GM18498 (cell line): ENCODE data around the gene CTTN.
A peak's percentile ranks its signal among the peaks of the same experiment; 100 is the strongest.
"Not testable (repeated sequence)": the region's sequence is repeated elsewhere in the genome, so short reads cannot be mapped to it uniquely, and the experiment has no call there.

Experiments
- ATAC-seq: cut with Tn5 transposase; IDR thresholded peaks from one replicate; pipeline ENCODE4 v1.9.1; 2021; ENCODE audit warnings: mild to moderate bottlenecking, moderate library complexity; ENCODE audit not compliant: unreplicated experiment

The CTTN gene

DNA sequence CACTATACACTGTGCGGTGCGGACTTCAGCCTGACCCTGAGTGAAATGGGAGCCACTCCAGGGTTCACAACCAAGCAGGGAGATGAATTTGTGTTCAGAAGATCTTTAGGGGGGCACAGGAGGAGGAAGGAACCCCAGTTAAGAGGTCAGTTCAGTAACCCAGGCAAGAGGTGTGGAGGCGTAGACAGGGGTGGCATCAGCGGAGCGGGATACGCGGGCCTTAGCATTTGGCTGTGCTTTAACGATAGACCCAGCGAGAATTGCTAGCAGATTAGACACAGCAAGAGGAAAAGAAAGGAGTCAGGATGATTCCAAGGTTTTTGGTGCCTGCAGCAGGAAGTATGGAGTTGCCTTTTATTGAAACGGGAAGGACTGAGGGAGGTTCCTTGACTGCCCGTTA is 46.8 kb downstream of the CTTN start:
- no peak for ATAC-seq

DNA sequence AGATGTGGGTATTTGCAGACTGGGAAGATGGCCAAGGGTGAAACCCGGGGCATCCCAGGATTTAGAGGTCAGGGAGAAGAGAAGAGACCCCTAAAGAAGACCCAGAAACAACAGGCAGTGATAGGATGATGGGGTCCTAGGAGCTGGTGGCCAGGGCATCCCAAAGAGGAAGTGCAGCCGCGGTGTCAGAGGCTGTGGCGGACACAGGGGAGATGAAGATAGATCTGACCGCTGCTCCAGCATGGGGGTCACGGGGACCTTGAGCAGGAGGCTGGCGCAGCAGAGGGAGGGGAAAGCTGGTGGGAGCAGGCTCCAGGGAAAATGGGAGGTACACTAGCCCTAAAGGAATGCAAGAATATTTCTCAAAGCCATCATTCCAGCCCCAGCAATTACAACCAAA is 47.3 kb downstream of the CTTN start:
- no peak for ATAC-seq

DNA sequence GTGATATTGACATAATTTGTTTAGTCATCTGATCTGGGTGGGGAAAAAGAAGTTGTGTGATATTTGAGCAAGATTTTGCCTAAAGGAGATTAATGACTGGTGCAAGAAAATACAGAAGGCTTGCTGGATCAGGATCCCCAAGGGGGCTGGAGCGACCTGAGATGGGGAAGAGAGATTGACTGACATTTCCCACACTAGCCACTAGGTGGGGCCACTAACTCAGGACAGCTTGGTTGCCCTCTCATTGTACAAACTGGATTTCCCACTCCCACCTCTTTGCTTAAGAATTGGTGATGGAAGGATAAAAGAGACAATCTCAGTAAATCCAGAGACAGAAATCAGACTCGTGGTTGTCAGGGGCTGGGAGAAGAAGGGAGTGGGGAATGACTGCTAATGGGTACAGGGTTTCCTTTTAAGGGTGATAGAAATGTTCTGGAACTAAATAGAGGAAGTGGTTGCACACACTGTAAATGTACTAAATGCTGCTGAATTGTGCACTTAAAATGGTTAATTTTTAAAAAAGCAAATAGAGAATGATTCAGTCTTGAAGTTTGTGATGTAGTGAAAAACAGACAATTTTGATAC is 50.7 kb downstream of the CTTN start:
- no peak for ATAC-seq

DNA sequence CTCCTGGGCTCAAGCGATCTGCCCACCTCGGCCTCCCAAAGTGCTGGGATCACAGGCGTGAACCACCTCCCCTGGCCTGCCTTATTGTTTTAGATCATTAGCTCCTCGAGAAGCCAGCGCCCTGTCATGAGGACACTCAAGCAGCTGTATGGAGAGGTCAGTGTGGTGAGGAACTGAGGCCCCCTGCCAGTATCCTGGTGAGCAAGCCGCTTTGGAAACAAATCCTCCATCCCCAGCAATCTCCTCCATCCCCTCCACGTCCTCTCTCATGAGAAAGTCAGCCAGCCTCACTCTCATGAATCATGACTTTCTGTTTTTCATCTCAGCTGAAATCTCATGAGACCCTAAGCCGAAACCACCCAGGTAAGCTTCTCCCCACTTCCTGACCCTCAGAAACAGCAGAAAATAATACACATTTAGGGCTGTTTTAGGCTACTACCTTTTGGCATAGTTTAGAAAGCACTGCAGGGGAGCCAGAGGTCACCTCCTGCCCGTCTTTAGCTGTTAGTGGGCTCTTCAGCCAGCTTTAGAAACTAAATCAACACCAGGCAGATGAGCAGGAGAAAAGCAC is 56.0 kb downstream of the CTTN start:
- ATAC-seq = no peak

DNA sequence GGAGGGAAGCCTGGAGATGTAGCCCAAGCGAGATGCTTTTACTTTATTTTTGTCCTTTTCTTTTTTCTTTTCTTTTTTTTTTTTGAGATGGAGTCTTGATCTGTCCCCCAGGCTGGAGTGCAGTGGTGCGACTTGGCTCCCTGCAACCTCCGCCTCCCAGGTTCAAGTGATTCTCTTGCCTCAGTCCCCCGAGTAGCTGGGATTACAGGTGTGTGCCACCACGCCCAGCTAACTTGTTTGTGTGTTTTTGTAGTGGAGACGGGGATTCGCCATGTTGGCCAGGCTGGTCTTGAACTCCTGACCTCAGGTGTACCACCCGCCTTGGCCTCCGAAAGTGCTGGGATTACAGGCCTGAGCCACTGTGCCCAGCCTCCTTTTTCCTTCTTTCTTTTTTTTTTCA is 56.5 kb downstream of the CTTN start:
- ATAC-seq = not testable (repeated sequence)

DNA sequence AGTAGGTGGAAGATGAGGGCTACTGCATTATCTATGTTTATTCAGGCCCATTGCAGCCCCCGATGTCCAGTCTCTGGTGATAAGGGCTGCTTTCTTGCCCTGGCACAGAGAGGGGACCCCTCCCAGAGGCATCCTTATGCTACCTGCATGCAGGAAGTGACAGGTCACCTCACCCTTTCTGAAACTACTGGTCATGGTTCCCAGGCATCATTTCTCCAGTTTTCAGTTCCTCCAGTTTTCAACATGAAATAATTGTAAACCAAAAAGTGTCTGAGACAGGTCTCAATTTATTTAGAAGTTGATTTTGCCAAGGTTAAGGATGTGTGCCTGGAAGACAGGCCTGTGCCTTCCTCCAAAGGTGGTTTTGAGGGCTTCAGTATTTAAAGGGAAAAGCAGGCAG is 57.0 kb downstream of the CTTN start:
- no peak for ATAC-seq

DNA sequence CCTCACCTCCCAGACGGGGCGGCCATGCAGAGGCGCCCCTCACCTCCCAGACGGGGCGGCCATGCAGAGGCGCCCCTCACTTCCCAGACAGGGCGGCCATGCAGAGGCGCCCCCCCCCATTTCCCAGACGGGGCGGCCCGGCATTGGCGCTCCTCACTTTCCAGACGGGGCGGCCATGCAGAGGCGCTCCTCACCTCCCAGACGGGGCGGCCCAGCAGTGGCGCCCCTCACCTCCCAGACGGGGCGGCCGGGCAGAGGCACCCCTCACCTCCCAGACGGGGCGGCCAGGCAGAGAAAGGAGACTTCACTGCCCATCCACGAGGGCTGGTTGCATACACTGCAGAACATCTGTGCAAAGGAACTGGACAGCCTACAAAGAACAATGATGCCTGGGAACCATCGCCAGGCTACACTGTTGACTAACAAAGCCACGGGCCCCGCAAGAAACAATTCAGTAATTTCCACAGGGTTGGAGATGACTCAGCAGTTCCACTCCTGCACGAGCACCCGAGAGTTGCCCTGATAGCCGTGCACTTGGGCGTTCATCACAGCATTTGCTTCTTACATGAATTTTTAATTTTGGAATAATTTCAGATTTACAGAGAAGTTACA is 58.7 kb downstream of the CTTN start:
- ATAC-seq = no peak

DNA sequence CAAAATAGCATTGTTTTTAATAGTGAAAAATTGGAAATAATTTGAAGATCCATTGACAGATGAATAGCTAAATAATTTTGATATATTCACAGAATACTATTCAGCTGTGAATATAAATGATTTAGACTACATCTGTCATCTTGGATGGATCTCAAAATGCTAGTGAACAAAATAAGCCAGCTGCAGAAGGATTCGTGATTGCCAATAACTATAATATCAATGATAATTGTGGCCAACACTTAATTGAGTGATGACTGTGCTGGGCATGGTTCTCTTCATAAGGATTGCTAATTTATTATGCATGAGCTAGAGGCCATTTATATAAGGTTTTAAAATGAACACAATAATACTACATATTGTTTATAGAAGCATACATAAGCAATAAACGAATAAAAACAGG is 60.4 kb downstream of the CTTN start:
- ATAC-seq = no peak

DNA sequence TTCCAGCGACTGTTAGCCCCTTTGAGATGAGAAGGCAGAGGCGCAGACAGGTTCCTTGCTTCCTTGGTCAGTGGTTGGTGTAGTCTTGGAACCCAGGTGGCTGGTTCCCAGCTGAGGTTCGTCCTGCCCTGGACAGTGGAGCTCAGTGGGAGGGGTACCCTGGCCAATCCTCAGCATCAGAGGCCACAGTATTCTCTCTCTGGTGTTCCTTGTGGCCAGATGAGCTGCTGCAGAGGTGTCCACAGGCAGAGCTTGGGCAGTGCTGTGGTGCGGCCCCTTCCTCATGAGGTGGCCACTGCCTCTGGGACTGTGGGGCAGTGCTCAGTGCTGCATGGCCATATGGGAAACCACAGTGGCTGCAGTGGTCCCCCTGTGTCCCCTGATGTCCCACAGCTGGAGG is 61.8 kb downstream of the CTTN start:
- no peak for ATAC-seq

DNA sequence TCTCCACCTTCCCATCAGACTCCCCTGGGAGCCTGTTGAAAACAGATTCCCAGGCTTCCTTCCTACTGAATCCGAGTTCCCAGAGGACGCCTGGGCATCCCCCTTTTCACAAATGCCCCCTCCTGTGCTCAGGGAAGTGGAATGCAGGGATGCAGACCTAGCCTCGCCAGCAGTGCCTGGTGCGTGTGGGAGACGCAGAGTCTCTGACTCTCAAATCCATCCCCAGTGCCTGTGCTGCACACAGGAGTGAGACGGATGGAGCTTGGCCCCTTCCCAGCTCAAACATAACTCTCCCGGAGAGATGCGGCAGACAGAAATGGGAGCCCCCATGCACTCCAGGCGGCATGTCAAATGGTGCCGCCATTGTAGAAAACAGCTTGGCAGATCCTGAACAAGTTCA is 62.6 kb downstream of the CTTN start:
- ATAC-seq = no peak

DNA sequence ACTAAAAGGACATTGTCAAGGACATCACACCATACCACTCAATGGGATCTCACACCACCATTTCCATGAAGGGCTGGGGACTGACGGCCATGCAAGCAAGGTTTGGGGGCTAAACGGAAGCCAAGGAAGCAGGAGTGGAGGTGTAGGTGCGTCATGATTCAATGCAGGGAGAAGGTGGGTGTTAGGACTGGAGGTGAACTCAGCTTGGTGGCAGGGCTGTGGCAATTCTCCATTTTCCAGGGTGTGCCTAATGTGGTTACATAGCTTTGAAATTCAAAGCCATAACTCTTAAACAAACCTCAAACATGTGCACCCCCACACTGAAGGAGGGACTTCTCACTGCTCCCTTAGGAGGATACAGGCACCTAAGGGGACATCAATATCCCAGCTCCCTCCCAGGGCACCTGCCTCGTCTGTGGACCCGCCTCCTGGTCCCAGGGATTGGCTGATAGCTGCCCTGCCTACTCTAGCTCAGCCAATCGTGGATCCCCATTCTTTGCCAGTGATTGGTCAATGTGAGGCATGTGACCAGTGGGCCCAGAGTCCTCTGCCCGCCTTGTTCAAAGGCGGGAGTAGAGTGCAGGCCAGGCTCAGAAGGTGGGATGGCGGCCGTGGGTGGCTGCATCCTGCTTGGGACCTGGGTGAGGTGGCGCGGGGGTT is 64.6 kb downstream of the CTTN start:
- no peak for ATAC-seq

DNA sequence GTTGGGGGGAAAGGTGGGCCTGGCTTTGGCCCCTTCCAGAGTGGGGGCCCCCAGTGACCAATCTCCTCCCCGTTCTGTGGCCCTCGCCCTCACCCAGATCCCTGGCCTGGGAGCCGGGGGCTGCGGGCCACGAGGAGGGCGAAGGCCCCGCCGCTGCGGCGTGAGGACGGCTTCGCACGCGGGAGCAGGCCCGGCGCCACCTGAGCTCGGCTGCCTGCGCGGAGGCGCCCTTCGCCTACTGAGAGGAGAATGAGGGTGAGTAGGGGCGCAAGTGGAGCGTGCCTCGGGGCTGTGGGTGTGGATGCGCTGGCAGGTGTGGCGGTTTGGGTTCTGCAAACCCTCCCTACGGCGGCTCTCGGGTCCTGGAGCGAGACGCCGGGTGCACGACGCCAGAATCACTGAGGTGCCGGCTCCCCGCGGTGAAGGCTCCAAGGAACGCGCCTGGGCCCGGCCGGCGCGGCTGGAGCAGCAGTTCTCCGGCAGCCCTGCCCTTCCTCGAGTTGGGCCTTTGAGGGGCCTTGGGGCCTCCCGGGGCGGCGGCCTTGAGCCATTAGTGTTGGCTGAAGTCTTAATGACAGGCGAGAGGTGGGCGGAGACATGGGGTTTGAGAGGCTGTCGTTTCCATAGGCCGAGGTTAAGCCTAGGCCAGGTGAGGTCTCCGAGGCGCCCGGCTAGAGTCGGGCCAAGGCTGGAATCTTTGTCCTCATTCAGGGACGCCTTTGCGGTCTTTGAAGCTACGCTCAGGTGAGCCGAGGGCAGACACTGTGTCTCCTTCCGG is 65.3 kb downstream of the CTTN start:
- no peak for ATAC-seq

DNA sequence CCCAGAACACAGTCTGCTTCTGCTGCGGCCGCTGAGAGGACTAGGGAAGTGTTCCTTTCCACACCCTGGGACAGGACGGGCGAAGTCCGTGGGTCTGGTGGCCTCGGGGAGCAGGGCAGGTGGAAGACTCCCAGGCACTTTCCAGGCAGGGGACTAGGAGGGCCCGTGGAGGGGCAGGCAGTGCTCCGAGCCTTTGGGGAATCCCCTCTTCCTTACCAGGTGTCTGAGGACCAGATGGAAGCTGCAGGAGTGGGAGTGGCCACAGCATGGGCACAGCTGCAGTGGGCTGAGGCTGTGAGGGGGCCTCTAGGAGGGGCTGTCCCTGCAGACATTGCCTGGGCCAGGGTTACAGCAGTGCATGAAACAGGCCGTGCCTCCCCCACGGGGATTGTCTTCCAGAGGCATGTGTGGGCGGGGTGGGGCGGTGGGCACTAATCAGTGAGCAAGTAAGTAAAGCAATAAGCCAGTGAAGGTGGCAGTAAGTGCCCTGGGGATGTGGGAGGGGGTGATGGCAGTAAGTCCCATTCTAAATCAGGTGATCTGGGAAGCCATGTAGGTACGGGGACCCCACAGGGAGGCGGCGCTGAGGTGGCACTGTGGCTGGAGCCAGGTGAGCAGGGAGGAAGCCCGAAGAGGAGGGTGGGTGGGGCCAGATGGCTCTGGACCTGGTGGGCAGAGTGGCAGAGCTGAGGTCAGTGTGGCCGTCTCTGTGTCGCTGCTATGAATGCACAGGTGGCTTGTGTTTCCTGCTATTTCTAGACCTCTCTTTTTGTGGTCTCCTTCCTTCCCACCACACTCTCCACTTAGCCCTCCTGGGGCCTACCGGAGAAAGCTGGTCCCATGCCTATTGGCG is 66.4 kb downstream of the CTTN start:
- ATAC-seq = no peak

DNA sequence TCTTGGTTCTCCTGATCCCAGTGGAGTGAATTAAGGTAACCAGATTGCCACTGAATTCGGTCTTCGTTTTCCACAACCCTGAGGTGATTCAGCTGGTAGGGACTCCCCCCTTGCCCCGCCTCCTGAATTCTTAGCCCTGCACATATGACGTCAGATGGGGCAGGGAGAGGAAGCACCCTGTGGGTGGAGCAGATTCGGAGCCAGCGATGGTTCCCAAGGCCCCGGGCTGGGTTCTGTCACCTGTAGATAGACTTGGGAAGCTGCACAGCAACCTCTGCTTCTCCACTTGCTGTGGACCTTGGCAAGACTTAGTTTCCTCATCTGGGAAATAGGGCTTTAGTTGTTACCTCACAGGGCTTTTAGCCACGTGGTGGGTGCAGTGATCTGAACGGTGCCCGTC is 67.8 kb downstream of the CTTN start:
- no peak for ATAC-seq

DNA sequence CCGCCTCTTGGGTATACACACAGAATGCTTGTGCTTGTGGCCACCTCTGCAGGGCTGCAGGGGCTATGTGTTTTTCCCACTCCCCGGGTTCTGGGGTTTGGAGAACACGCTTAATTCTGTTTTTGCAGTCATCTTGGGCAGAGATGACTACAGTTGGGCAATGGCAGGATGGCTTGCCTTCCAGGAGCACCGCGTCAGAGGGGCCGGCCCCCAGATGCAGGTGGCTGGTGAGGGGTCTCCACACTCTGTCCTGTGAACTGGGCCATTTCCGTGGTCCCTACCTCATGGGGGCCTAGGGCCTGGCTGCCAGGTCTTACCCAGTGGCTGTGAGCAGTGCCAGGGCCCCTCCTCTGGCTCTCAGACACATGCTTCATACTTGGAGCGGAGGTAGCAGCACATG is 68.3 kb downstream of the CTTN start:
- no peak for ATAC-seq

DNA sequence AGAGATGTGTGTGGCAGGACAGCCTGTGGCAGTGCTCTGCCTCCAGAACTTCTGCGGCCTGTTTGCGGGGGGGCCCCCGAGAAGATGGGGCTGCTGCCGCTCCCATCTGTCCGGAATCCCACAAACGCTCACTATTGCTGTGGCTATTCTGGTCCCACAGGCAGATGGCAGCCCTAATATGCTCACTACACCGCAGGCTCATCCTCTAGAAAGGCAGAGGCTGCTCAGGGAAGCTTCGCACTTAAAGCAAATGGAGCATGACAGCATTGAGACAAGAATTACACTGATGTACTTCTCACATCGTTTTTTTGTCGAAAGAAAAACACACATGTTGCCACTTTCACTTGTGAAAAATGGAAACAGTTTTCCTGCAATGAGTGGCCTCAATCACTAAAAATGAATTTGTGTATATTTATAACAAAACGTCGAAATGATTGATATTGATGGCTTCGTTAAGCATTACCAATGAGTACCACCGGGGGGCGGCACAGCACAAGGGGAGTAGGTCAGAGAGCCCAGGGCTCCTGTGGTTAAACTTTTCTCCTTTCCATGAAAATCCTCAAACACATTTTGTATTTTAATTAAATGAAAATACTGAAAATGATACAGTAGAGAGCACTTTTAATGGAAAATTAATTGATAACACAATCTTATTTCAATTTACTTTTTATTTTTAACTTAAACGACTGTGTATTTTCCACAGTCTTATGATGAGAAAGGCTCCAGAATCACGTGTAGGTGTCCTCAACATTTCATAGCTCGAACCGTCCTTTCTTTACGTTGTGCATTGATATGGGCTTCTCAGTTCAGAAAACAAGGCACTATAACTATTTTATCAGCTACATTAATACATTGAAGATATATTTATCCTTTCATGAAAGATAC is 69.1 kb downstream of the CTTN start:
- ATAC-seq = no peak

DNA sequence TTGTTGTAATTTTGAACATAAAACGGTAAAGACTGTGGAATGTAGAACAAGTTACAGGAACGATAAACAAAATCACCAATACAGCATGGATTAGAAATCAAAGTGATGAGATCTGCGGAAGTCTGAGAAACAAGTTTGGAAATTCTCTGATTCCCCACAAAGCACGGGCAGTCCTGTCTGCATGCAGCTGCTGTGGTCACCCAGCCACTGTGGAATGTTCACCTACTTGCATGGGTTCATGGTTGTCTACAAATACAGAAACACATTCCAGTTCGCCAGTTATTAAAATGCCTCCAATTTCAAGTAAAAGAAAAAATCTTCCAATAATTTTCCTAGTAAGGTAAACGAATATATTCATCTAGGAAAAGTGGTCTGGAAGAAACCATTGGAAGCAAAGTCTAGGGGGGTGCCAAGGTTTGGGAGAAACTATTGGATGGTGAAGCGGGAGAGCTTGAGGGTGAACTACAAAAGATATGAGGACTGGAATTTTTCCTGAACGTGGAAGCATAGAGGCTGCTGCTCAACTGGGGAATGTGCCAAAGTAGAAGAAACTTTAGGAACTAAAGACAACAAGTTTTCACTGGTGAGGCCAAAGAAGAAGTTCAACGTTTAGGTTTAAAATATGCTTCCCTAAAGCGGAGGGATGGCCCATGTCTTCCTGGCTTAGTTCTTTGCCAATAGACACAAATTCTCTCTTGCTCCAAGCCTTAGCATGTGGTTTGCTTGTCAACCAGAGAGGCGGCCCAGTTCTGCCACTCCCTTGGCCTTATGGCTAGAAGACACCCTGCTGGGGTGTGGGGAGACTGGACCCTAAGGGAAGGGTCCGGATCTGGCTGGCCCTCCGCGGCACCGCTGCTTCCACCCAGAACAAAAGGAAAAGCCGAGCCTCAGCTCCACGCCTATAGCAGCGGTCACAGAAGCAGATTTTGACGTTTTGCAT is 70.2 kb downstream of the CTTN start:
- no peak for ATAC-seq

DNA sequence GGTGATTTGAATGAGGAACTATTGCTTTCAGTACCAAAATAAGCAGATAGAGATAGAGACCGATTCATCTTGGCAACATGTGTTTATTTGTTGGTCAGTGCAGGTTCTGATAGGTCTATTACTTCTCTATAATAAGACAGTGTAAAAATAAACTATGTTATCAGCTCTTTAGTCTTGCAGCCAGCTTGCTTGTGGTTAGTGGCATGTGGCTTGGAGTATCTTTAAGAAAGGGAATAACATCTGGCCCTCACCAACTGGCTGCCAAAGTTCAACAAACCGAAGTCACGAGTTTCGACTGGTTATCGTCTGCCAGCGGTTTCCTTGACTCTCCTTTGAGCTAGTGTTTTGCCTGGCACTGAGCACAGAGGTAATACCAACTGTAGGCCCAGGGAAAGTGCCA is 71.8 kb downstream of the CTTN start:
- peak; percentile 69 for ATAC-seq

DNA sequence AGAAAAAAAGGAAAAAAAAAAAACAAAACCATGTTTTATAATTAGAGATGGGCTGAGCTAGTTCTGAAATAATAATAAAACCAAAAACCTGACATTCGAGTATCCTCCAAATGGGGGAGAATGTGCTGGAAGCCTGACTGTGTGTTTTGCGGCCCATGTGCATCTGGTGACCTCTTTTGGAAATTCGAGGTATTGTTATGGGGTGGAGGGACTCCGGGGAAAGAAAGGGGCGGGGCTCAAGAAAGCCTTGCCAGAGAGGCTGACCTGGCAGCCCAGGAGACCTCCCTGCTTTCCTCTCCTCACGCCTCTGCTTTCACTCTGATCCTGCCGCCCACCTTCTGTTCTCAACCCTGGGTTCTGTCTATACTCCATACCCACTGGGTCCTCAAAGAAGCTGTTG is 72.9 kb downstream of the CTTN start:
- no peak for ATAC-seq
